GM19463 (cell line): ENCODE data around the gene TMEM94.

Experiments used
- ATAC-seq: cut with Tn5 transposase; IDR thresholded peaks from one replicate; pipeline ENCODE4 v1.9.1; 2021; ENCODE audit warnings: mild to moderate bottlenecking, moderate library complexity; ENCODE audit not compliant: unreplicated experiment

The TMEM94 gene

GRCh38 chr17:75524269-75524969 is 68.0 kb downstream of the TMEM94 start:
- no peak for ATAC-seq

DNA sequence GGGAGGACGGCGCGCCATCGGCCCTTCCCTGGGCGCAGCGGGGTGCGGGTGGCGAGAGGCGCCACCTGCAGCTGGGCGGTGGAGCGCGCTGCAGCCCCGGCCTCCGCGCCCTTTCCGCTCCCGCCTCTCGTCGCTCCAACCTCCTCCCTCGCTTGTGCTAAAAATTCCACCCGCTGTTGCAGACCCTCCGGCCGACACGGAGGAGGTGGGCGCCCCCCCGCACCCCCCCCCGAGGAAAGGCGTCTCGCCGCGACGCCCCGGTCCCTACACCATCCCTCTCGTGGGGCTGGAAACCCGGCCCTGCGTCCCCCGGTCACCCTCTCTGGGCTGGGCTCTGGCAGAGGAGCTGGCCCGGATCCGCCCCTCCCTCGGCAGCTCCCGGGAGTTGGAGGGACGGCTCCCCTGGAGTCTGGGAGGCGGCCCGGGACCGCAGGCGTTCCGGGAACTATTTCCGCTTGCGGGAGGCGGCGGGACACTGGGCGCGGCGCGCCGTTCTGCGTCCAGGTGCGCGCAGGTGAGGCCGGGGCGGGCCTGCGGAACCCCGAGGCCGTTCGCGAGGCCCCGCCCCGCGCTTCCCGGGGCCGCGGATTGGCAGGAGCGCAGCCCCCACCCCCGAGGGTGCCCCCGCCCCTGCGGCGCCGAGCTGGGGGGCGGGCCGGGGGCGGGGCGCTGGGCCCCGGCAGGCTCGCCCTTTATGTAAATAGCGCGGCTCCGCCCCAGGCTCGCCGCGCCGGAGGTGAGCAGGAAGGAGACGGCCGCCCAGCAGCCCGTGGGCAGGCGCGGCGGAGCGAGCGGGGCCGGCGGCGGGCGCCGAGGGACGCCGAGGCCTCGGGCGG is 68.8 kb downstream of the TMEM94 start, which contains the start of gene LLGL2:
Gene LLGL2 (plus strand): TSS at position 728 of the 836 bp plus-strand sequence. CDS start 17,730 bp downstream, outside the sequence.
- ATAC-seq = peak; percentile 82

- no peak for ATAC-seq
These were observed 69.5 kb downstream of the TMEM94 start for GRCh38 chr17:75525806-75526554.

GRCh38 chr17:75526555-75527270 is 70.3 kb downstream of the TMEM94 start:
- no peak for ATAC-seq

DNA sequence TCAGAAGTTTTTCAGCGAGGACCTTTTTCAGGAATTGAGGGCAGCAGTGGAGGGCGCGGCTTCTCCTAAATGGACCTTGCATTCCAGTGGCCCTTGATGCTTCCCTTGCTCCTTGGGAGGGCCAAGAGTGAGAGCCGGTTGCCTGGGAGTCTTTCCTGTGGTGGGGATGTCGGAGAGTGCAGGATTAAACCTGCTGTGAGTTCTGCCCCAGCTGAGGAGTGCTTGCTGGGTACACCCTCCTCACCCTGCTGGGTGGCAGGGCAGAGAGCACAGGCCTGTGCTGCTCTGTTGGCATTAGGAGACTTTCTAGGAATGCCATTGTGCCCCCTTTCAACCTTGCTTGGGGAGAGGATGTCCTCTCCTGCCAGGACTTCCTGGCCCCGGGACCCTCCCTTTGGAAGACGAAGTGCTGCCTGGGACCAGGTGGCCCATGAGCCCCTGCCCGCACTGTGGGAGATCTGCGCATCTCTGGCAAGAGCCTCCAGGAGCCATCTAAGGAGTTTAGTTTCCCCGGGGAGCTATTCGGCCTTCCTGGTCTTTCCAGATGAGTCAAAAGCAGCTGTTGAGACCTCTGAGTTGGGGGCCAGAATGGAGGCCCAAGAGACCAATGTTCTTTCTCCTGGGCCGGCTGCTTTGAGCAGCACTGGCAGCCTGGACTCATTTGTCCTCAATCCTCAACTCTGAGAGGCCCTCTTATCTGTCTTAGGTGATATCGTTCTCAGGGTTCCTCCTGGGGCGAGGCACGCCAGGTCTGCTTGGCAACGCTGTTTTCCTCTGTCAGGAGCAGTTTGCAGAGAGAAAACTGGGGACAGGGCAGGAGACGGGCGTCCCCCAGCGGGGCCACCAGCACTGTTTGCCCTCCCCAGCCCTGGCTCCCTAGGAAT is 74.6 kb downstream of the TMEM94 start:
- ATAC-seq = no peak

- ATAC-seq = no peak
These were observed 75.3 kb downstream of the TMEM94 start for GRCh38 chr17:75531721-75532072.

- ATAC-seq = no peak
These were observed 78.7 kb downstream of the TMEM94 start for GRCh38 chr17:75535119-75535537.

DNA sequence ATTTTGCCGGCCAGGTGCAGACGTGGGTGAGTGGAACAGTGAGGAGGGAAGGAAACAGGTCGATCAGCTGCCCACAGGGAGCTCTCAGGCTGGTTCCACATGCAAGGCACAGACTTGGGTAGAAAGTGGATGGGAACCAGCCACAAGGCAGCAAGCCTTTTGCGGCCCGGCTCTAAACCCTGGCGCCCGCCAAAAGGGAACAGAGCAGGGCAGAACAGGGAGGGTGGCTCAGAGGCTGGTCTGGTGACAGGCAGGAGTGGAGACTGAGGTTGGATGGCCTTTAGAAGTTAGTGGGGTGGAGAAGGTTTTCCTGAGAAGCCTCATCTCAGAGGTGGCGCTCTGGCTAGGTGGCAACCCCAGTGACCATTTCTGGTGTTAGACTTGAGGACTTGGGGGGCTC is 79.4 kb downstream of the TMEM94 start:
- ATAC-seq = no peak

DNA sequence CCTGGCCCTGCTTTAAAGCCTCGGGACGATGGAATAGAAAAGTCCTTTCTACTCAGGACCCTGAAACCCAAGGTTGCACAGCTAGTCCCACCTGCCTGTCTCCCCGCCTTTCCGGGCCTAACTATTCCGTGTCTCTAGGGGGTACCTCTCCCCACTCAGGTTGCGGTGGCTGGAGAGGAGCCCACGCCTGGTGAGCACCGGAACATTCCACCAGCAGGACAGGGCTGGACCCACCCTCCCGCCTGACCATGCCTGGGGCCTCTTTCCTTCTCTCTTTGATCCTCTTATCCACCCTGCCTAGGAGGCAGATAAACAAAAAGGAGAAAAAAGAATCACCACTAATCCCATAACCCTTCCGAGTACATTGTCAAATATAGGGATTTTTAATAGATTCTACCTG is 79.9 kb downstream of the TMEM94 start:
- no peak for ATAC-seq

- ATAC-seq = no peak
These were observed 83.7 kb downstream of the TMEM94 start for GRCh38 chr17:75539967-75540729.

- no peak for ATAC-seq
These were observed 84.6 kb downstream of the TMEM94 start for GRCh38 chr17:75540923-75541503.

DNA sequence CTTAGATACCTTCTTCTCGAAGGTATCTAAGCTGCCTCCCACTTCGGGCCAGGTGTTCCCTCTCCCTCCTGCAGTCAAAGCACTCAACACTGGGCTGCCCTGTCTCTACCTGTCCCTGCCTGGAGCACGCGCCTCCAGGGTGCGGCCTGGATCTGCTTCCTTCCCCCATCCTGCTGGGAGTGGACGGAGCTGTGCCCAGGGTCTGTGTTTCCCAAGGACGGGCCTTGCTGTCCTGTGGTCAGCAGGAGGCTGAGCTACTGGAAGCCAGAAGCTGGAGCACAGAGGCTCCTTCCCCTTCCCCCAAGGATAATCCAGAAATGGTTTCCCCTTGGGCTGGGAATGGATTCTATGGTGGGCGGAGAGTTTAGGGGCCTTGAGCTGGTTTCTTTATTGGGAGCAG is 85.8 kb downstream of the TMEM94 start:
- no peak for ATAC-seq

- no peak for ATAC-seq
These were observed 86.4 kb downstream of the TMEM94 start for GRCh38 chr17:75542728-75543336.

GRCh38 chr17:75544250-75544649 is 87.8 kb downstream of the TMEM94 start:
- ATAC-seq = no peak

DNA sequence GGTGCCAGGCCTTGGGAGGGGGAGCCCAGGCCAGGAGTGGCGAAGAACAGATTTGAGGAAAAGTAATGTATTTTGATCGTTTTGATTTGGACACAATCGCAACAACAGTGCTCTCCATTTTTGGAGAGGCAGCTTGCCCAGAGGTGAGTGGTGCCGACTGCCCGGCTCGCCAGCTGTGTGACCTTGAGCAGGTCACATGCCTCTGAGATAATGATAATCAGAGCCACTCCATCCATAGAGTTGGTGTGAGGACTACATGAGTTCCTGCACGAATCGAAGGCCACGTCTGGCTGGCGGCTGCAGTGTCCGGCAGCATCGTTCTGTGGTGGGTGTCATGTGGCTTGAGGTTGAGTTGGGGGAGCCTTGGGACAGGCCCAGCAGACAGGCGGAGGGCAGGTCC is 89.7 kb downstream of the TMEM94 start:
- no peak for ATAC-seq

GRCh38 chr17:75547091-75547490 is 90.7 kb downstream of the TMEM94 start:
- ATAC-seq = no peak

- ATAC-seq = no peak
These were observed 92.4 kb downstream of the TMEM94 start for GRCh38 chr17:75548813-75549212.
